Hepatocyte (in vitro differentiated cells): Measurements from ENCODE around the gene ATAD3B.

Experiments
- CTCF ChIP-seq: fragments of 200-600 bp; sonication (generic); IDR thresholded peaks from 2 replicates; pipeline ENCODE4 v1.5.1; 2016; ENCODE audit warnings: antibody characterized with exemption, mild to moderate bottlenecking; ENCODE audit not compliant: poor library complexity
- EZH2 ChIP-seq: fragments of 200-600 bp; sonication (generic); IDR thresholded peaks from 2 replicates; pipeline ENCODE4 v1.6.1; 2016; ENCODE audit warnings: antibody characterized with exemption, mild to moderate bottlenecking, borderline replicate concordance
- EZH2phosphoT487 ChIP-seq: fragments of 200-600 bp; sonication (generic); IDR thresholded peaks from one replicate; pipeline ENCODE4 v1.6.1; 2018; ENCODE audit warnings: antibody characterized with exemption, mild to moderate bottlenecking, low read depth, moderate library complexity; ENCODE audit not compliant: unreplicated experiment, severe bottlenecking

- TF ChIP-seq EZH2 (no peak), CTCF (no peak), EZH2phosphoT487 (no peak)
These were observed 48.3 kb upstream of the ATAD3B start for GRCh38 chr1:1423245-1423597.
